AG20443 (cell line): ENCODE measurements around the gene ZNF200.
A peak's percentile ranks its signal among the peaks of the same experiment; 100 is the strongest.
"Not testable (repeated sequence)": the region's sequence is repeated elsewhere in the genome, so short reads cannot be mapped to it uniquely, and the experiment has no call there.

Experiments
- DNase-seq: peaks from one replicate; pipeline ENCODE4 v3.0.0; 2012; ENCODE audit warnings: low spot score, mixed read lengths

The ZNF200 gene

GRCh38 chr16:3234857-3235561, at the start of gene ZNF200:
ZNF200 (minus strand) TSS chr16:3235158; CDS start chr16:3233755, 1,403 bp downstream.
- peak; percentile 98 for DNase-seq

GRCh38 chr16:3283543-3284447, 48.8 kb upstream of the ZNF200 start:
- no peak for DNase-seq

- peak; percentile 97 for DNase-seq
Observed at GRCh38 chr16:3282730-3283542, 48.0 kb upstream of the ZNF200 start, which contains the start of gene ZNF263. ZNF263 (plus strand) TSS chr16:3283491; CDS start chr16:3283819, 328 bp downstream.

- DNase-seq = no peak
Observed at GRCh38 chr16:3282103-3282729, 47.3 kb upstream of the ZNF200 start.

GRCh38 chr16:3281222-3281820, 46.4 kb upstream of the ZNF200 start:
- no peak for DNase-seq

- DNase-seq = no peak
Observed at GRCh38 chr16:3276679-3277078, 41.7 kb upstream of the ZNF200 start.

GRCh38 chr16:3274947-3275346, 40.0 kb upstream of the ZNF200 start:
- no peak for DNase-seq

- DNase-seq = no peak
Observed at GRCh38 chr16:3274490-3274889, 39.5 kb upstream of the ZNF200 start.

GRCh38 chr16:3271281-3271680, 36.3 kb upstream of the ZNF200 start:
- DNase-seq = not testable (repeated sequence)

- not testable (repeated sequence) for DNase-seq
Observed at GRCh38 chr16:3270718-3271117, 35.8 kb upstream of the ZNF200 start.

GRCh38 chr16:3268294-3268693, 33.3 kb upstream of the ZNF200 start:
- DNase-seq = no peak

- peak; percentile 66 for DNase-seq
Observed at GRCh38 chr16:3266873-3267537, 32.0 kb upstream of the ZNF200 start.

GRCh38 chr16:3264137-3265036, 29.4 kb upstream of the ZNF200 start:
- DNase-seq = peak; percentile 97

- no peak for DNase-seq
Observed at GRCh38 chr16:3262517-3262916, 27.6 kb upstream of the ZNF200 start.

- DNase-seq = no peak
Observed at GRCh38 chr16:3259836-3260235, 24.9 kb upstream of the ZNF200 start.

GRCh38 chr16:3256866-3257465, 22.0 kb upstream of the ZNF200 start:
- peak; percentile 32 for DNase-seq

GRCh38 chr16:3256146-3256865, 21.3 kb upstream of the ZNF200 start, which contains the start of gene MEFV:
MEFV (minus strand) TSS chr16:3256633; CDS start chr16:3256587, 46 bp downstream.
- DNase-seq = no peak

GRCh38 chr16:3254309-3254708, 19.4 kb upstream of the ZNF200 start:
- DNase-seq = no peak
